Thyroid gland (tissue), 4 donors: Measurements from ENCODE around the gene FRMD4B.

ENCODE experiments used
- POLR2A ChIP-seq, 2 donors: fragments of 450-650 bp; IDR thresholded peaks; one replicate each; pipeline ENCODE4 v1.6.1; 2017; ENCODE audit warnings: antibody characterized with exemption in 2 of 2, mild to moderate bottlenecking in 2 of 2, moderate library complexity in 1 of 2
- TF ChIP-seq, protein P1 (sequence below), 6 experiments: fragments of 200-600 bp in 3 of 6; fragments of 450-650 bp in 3 of 6; sonication (generic) in 3 of 6; IDR thresholded peaks; one replicate each; pipeline ENCODE4 v1.5.1; 2016 to 2019; ENCODE audit warnings: antibody characterized with exemption in 6 of 6, mild to moderate bottlenecking in 2 of 6, inconsistent platforms in 1 of 6, moderate library complexity in 1 of 6

DNA sequence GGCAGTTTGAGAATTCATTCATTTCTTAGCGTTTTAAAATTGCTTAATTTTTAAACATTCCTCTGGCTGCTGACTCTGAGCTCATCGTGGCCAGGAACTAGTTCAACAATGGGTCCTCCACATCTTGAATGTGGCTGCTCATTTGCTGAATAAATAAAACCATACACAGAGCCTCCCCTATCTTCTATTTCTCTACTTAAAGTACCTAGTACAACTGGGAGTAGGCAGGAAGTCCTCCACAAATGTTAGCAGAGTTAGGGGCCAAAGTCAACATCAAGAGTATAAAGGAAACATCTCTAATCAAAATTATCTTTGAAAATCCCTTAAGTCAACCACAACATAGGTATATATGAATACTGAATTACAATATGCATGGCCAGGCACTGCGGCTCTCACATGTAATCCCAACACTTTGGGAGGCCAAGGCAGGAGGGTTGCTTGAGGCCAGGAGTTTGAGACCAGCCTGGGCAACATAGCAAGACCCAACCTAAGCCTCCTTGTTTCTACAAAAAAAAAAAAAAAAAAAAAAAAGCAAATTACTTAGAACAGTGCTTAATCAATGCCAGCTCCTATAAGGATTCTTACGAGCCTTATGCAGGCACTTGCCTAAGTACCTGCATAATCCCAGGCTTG, 206.0 kb downstream of the FRMD4B start:
- TF ChIP-seq POLR2A (IDR thresholded peaks at IDR 0.05) = no peak
- TF ChIP-seq, protein P1, sequence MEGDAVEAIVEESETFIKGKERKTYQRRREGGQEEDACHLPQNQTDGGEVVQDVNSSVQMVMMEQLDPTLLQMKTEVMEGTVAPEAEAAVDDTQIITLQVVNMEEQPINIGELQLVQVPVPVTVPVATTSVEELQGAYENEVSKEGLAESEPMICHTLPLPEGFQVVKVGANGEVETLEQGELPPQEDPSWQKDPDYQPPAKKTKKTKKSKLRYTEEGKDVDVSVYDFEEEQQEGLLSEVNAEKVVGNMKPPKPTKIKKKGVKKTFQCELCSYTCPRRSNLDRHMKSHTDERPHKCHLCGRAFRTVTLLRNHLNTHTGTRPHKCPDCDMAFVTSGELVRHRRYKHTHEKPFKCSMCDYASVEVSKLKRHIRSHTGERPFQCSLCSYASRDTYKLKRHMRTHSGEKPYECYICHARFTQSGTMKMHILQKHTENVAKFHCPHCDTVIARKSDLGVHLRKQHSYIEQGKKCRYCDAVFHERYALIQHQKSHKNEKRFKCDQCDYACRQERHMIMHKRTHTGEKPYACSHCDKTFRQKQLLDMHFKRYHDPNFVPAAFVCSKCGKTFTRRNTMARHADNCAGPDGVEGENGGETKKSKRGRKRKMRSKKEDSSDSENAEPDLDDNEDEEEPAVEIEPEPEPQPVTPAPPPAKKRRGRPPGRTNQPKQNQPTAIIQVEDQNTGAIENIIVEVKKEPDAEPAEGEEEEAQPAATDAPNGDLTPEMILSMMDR (IDR thresholded peaks at IDR 0.05) = no peak
